Suppressor macrophage treated with lipopolysaccharide for 4 hours (primary cell): ENCODE data around the gene RAC2.
"Not testable (repeated sequence)": the region's sequence is repeated elsewhere in the genome, so short reads cannot be mapped to it uniquely, and the experiment has no call there.

Source experiments
- DNase-seq: peaks from one replicate; pipeline ENCODE4 v3.0.0-alpha.2; 2020

Gene RAC2

DNA sequence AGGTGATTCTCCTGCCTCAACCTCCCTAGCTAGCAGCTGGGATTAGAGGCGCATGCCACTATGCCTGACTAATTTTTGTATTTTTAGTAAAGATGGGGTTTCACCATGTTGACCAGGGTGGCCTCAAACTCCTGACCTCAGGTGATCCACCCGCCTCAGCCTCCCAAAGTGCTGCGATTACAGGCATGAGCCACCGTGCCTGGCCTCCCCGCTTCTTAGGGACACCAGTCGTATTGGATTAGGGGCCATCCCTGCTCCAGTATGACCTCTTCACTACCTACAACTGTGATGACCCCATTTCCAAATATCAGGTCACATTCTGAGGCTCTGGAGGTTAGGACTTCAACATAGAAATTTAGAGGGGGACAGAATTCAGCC is 42.6 kb downstream of the RAC2 start:
- not testable (repeated sequence) for DNase-seq

DNA sequence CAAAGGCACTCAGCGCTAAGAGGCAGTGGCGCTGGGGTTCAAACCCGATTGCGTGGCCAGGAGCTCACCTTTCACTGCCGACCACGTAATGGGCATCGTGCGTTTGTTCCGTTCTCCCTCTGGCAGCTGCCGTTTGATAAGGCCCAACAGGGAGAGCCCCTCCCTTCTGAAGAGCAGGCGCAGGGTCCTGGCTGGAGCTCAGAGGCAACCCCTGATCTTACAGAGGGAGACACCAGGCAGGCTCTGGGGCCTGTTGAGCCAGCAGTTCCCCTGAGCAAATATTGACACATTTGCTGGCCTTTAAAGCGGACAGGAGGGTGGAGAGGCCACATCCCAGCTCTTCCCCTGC is 44.3 kb downstream of the RAC2 start:
- DNase-seq: no peak

DNA sequence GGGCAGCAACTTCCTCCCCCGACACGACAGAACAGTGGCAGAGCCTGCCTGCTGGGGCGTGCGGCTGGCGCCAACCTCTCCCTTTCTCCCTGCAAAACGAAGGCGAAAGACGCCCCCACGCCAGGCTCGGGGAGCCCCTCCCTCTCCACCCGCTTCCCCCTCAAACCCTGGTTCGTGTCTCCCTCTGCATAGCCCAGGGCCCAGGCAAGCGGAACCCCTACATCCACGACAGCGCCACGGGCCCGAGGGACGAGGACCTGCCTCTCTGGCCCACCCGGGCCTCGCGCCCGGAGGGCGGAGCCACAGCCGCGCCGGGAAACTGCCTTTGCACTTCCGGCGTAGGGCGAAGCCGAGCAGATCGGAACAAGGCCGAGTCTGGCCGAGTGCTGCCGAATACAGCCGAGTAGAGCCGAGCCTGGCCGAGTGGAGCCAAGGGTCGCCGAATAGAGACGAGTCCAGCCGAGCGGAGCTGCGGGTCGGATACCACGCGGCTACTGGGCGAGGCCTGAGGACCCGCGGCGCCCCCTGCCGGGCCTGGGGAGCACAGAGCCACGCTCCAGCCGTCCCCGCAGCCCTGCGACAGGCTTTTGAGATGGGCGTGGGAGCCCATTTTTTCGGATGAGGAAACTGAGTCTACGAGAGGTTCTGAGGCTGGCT is 44.8 kb downstream of the RAC2 start:
- peak; percentile 99 for DNase-seq

- peak; percentile 90 for DNase-seq
These were observed 45.6 kb downstream of the RAC2 start for GRCh38 chr22:37198258-37199102.

DNA sequence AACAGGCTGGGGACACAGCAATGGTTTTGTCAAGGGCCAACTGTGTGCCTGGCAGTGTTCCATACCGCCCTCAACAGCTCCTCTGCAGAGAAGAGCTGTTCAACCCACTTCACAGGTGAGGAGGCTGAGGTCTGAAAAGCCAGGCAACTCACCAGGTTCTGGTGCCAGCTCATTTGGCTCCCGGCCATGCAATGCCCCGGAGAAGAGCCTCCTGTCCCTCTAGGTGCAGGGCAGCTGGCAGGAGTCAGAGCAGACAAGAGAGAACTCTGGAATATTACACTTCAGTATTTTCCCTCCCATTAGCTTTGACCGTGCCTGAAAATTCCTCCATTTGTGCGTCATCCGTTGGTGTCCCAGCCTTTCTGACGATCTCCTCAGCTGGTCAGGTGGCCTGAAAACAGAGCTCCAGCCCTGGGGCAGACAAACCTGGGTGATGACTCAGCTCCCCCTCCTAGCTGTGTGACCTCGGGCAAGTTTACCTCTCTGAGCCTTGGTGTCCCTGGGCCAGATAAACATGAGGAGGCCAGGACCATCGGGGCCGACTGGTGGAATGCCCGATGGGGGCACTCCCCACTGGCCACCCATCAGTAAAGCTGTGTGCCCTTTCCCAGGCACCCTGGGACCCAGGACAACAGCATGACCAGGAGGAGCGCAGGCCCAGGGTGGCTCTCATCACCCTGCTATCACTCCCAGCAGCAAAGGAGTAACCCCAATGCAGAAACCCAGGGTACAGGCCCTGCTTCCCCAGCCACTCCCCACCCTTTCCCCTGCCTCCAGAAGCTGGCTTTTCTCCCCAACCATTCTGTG is 46.4 kb downstream of the RAC2 start:
- DNase-seq: no peak

- DNase-seq: no peak
These were observed 47.3 kb downstream of the RAC2 start for GRCh38 chr22:37196539-37197450.

GRCh38 chr22:37195921-37196320 is 48.1 kb downstream of the RAC2 start:
- no peak for DNase-seq

DNA sequence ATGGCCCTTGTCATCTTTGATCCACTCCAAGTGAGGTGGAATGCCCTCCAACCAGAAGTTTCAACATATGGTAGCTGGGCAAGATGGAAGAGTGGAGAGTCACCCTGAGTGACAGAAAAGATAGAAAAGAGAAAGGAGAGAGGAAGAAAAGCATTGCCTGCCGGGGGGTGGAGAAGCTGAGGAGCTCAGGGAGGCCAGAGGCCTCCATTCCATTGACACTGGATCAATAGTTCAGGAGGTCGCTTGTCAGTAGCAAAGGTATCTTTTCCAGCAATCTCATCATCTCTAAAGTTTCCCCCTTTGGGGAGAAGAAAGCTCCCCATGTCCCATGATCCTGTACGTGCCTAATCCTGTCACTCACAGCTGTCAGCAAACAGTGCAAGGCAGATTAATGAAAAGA is 49.3 kb downstream of the RAC2 start:
- no peak for DNase-seq

GRCh38 chr22:37193629-37194191 is 50.4 kb downstream of the RAC2 start:
- peak; percentile 71 for DNase-seq

DNA sequence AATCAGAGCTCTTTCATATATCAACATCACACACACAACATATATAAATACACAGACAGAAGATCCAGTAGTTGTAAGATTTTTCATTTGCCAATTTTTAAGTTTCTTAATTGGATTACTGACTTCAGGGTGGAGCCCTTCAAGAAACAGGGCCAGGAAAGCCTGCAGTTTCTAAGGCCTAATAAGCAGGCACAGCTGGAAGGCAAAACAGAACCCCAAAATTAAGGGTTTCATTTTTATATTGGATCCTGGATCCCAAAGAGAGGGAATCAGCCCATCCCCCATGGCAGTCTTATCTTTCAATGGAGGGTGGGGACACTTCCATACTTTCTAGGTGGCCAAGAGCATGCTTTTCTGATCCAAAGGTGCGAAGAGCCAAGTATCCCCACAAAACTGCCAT is 51.3 kb downstream of the RAC2 start:
- no peak for DNase-seq

DNA sequence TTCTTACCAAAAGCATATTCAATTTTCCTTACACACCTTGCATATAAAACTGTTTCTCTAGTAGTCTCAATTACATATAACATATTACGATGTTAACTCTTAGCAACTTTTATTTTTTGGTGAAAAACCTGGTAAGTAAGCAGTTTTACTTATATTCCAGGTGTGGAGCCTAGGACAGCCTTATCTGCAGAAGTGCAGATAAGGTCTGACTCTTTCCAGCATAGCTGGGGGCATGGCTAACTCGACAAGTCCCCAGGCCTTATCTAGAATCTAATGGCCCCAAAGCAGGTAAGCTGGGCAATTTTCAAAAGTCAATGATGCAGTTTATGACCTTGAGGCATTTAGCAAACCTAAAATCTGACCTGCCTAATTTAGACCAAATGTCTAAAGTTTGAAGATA is 51.9 kb downstream of the RAC2 start:
- DNase-seq: no peak

GRCh38 chr22:37190262-37190780 is 53.7 kb downstream of the RAC2 start:
- no peak for DNase-seq

DNA sequence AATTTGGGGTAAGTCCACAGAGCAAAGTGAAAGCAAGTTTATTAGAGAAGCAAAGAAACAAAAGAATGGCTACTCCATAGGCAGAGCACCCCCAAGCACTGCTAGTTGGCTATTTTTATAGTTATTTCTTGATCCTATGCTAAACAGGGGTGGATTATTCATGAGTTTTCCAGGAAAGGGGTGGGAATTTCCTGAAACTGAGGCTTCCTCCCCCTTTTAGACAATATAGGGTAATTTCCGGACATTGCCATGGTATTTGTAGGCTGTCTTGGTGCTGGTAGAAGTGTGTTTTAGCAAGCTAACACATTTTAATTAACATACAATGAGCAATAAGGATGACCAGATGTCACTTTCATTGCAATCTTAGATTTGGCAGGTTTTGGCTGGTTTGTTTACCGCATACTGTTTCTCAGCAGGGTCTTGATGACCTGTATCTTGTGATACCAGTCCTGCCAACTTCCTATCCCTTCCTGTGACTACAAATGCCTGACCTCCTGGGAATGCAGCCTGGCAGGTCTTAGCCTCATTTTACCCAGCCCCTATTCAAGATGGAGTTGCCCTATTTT is 55.1 kb downstream of the RAC2 start:
- peak; percentile 31 for DNase-seq

GRCh38 chr22:37187891-37188761 is 55.9 kb downstream of the RAC2 start, which contains the start of gene C1QTNF6:
Gene C1QTNF6, minus strand, starts transcription at chr22:37188247. Its CDS starts 34 bp downstream, at chr22:37188213.
- DNase-seq: no peak

DNA sequence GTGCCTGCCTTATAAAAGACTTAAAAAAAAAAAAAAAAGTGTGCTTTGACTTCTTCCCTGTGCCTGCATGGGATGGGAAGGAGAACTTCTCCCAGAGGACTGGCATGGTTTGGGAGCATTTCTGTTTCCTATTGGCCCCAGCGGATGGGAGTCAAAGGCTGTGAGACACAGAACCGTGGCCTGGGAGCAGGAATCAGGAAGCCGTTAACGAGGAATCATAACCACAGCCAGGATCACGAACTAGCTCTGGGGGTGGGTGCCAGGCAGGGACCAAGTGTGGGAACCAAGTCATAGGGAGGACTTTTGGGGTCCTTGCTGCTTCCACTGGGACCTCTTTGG is 56.5 kb downstream of the RAC2 start:
- DNase-seq: no peak

- peak; percentile 10 for DNase-seq
These were observed 57.0 kb downstream of the RAC2 start for GRCh38 chr22:37186997-37187522.

GRCh38 chr22:37186228-37186996 is 57.7 kb downstream of the RAC2 start:
- DNase-seq: peak; percentile 75

DNA sequence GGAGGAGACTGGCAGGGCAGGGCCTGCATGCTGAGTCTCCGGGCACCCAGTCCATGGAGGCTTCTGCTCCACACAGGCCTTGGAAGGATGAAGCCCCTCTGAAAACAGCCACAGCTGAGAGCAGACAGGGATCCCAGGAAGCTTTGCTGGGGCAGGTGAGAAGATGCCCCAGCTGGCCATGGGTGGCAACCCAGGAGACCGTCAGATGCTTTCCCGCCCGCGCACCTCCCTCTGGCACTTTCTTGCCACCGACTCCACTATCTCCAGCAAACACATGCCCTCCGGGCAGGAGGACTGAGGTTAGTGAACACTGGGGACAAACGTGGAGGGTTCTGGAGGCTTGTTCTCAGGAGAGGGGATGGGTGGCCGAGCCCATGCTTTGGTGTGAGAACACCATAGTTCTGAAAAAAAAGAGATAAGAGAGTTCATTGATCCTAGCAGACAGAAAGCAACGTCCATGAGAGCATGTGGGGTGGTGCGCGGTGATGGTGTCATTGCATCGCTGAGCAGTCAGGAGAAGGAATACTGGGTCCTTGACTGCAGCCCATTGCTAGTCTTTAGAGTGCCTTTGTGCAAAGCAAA is 58.3 kb downstream of the RAC2 start:
- no peak for DNase-seq
